ENCODE data around the gene KLRF1. TPM values are rescaled to one million over a fixed set of nuclear protein-coding genes. Genes with fewer than 3 reads are reported as not detected.

KLRF1 gene
- 1 to 10 TPM in 1 of 10 donors, under 1 TPM in 3, not detected in 6; 0.19 to 1.8 (median 0.40) TPM for total RNA-seq
- 1 to 10 TPM in 1 of 2 donors, under 1 TPM in 1; 0.19 to 2.3 TPM for polyA plus RNA-seq
- long read RNA-seq, donor 1: 0 reads
- long read RNA-seq, donor 2: 0 reads
- long read RNA-seq, donor 3: 0 reads

- no peak for TF ChIP-seq CTCF (IDR thresholded peaks at IDR 0.05)
- peaks cover 0 to 6% (median 0%) of the 10 kb centered on the region in 11 donors for H3K9me3 ChIP-seq
- no peak within 1 kb of the TSS for H3K27ac ChIP-seq
- H3K4me1 ChIP-seq: no peaks in the 10 kb centered on the region
- no peaks in the 10 kb centered on the region for H3K36me3 ChIP-seq
- WGBS, 2 donors: 88 to 92% methylated on average over 3 of the region's 3 CpGs
- no peak for DNase-seq
- ATAC-seq: no peak
- intact Hi-C loops (cut with DNase I): no loop called here
- H3K27me3 ChIP-seq: peaks cover 0 to 3% (median 0%) of the 10 kb centered on the region in 7 donors
- no peak within 1 kb of the TSS for H3K4me3 ChIP-seq
Measured at GRCh38 chr12:9827209-9827888, at the start of gene KLRF1. TSS of gene KLRF1 (plus strand) at chr12:9827481. CDS start at chr12:9827545, 64 bp downstream.

GRCh38 chr12:9779209-9779608 is 48.1 kb upstream of the KLRF1 start:
- Histone ChIP-seq H3K27me3 (no peaks in the 10 kb centered on the region), H3K4me3 (no peak overlapping the region), H3K36me3 (no peaks in the 10 kb centered on the region), H3K4me1 (peaks cover 0 to 15% (median 0%) of the 10 kb centered on the region in 9 donors), H3K27ac (no peak overlapping the region), H3K9me3 (peaks cover 0 to 7% (median 0%) of the 10 kb centered on the region in 11 donors)
- WGBS, 2 donors: 75 to 77% methylated on average over 4 of the region's 4 CpGs
- intact Hi-C loops (cut with DNase I): no loop called here
- no peak for TF ChIP-seq CTCF (IDR thresholded peaks at IDR 0.05)
- no peak for ATAC-seq
- DNase-seq: no peak

- TF ChIP-seq CTCF (IDR thresholded peaks at IDR 0.05): no peak
- Histone ChIP-seq H3K27ac (no peak overlapping the region), H3K4me3 (no peak overlapping the region), H3K36me3 (no peaks in the 10 kb centered on the region), H3K9me3 (peaks cover 0 to 7% (median 0%) of the 10 kb centered on the region in 11 donors), H3K4me1 (no peaks in the 10 kb centered on the region), H3K27me3 (no peaks in the 10 kb centered on the region)
- DNase-seq: no peak
- WGBS, 2 donors: 79 to 93% methylated on average over 2 of the region's 2 CpGs
- intact Hi-C loops (cut with DNase I): no loop called here
- no peak for ATAC-seq
Measured at GRCh38 chr12:9781360-9781759, 45.9 kb upstream of the KLRF1 start.

- Histone ChIP-seq H3K27ac (no peak overlapping the region), H3K4me1 (no peaks in the 10 kb centered on the region), H3K9me3 (peaks cover 0 to 7% (median 0%) of the 10 kb centered on the region in 11 donors), H3K36me3 (no peaks in the 10 kb centered on the region), H3K27me3 (no peaks in the 10 kb centered on the region), H3K4me3 (no peak overlapping the region)
- TF ChIP-seq CTCF (IDR thresholded peaks at IDR 0.05): no peak
- WGBS, 2 donors: 69 to 74% methylated on average over 7 of the region's 7 CpGs
- DNase-seq: no peak
- no peak for ATAC-seq
- intact Hi-C loops (cut with DNase I): no loop called here
Measured at GRCh38 chr12:9782547-9783382, 44.5 kb upstream of the KLRF1 start.

Measured in heart right ventricle (tissue), 16 donors.